Forelimb muscle (tissue), 1 donor: Measurements from ENCODE around the gene DSG1. TPM values are rescaled to one million over a fixed set of nuclear protein-coding genes. Genes with fewer than 3 reads are reported as not detected.
"Not testable (repeated sequence)": the region's sequence is repeated elsewhere in the genome, so short reads cannot be mapped to it uniquely, and the experiment has no call there.

Experiments
- DNase-seq: peaks from one replicate; pipeline ENCODE4 v3.0.0-alpha.2; 2013; ENCODE audit warnings: low read depth
- polyA plus RNA-seq: library from polyadenylated mRNA; unstranded; fragments of 120-200 nt; gene quantifications from one replicate; pipeline ENCODE4 v1.2.1, GENCODE V29; 2013; ENCODE audit not compliant: insufficient read length

DSG1 gene
- not detected for polyA plus RNA-seq

- no peak for DNase-seq
Observed at GRCh38 chr18:31317860-31318259, at the start of gene DSG1. Gene DSG1 (plus strand): TSS chr18:31318160. CDS start chr18:31318301, 141 bp downstream.

- DNase-seq = no peak
Observed at GRCh38 chr18:31268985-31269406, 49.0 kb upstream of the DSG1 start.

- no peak for DNase-seq
Observed at GRCh38 chr18:31269566-31269965, 48.4 kb upstream of the DSG1 start.

- DNase-seq = no peak
Observed at GRCh38 chr18:31270578-31270977, 47.4 kb upstream of the DSG1 start.

- DNase-seq = no peak
Observed at GRCh38 chr18:31273812-31274527, 44.0 kb upstream of the DSG1 start.

- DNase-seq = no peak
Observed at GRCh38 chr18:31274931-31275330, 43.0 kb upstream of the DSG1 start.

- no peak for DNase-seq
Observed at GRCh38 chr18:31275722-31276463, 42.1 kb upstream of the DSG1 start.

GRCh38 chr18:31278609-31279071 is 39.3 kb upstream of the DSG1 start:
- no peak for DNase-seq

- no peak for DNase-seq
Observed at GRCh38 chr18:31280502-31280901, 37.5 kb upstream of the DSG1 start.

GRCh38 chr18:31281437-31281836 is 36.5 kb upstream of the DSG1 start:
- DNase-seq = no peak

GRCh38 chr18:31289446-31289845 is 28.5 kb upstream of the DSG1 start:
- DNase-seq = not testable (repeated sequence)

- DNase-seq = no peak
Observed at GRCh38 chr18:31291688-31292087, 26.3 kb upstream of the DSG1 start.

- DNase-seq = no peak
Observed at GRCh38 chr18:31294199-31294747, 23.7 kb upstream of the DSG1 start.

- DNase-seq = no peak
Observed at GRCh38 chr18:31297248-31297647, 20.7 kb upstream of the DSG1 start.

- DNase-seq = peak; percentile 31
Observed at GRCh38 chr18:31301201-31301655, 16.7 kb upstream of the DSG1 start.

- no peak for DNase-seq
Observed at GRCh38 chr18:31302991-31303390, 15.0 kb upstream of the DSG1 start.

GRCh38 chr18:31303771-31304170 is 14.2 kb upstream of the DSG1 start:
- DNase-seq = no peak

GRCh38 chr18:31309115-31309514 is 8.8 kb upstream of the DSG1 start:
- DNase-seq = no peak

GRCh38 chr18:31316974-31317373 is 986 bp upstream of the DSG1 start:
- no peak for DNase-seq

GRCh38 chr18:31321719-31322118 is 3.8 kb downstream of the DSG1 start:
- no peak for DNase-seq

GRCh38 chr18:31325051-31325450 is 7.1 kb downstream of the DSG1 start:
- DNase-seq = peak; percentile 55

GRCh38 chr18:31329787-31330438 is 12.0 kb downstream of the DSG1 start:
- DNase-seq = no peak
